Neural progenitor cell (in vitro differentiated cells): ENCODE measurements around the gene DUSP2. TPM values are rescaled to one million over a fixed set of nuclear protein-coding genes. Genes with fewer than 3 reads are reported as not detected.
A peak's percentile ranks its signal among the peaks of the same experiment; 100 is the strongest.

Source experiments
- DNase-seq: peaks from one replicate; pipeline ENCODE4 v3.0.0-alpha.2; 2016; ENCODE audit warnings: low spot score
- H2AFZ ChIP-seq: fragments of 200-600 bp; sonication (generic); replicated peaks from 2 replicates; pipeline ENCODE4 v1.6.1; 2016; ENCODE audit warnings: antibody characterized with exemption
- H3F3A ChIP-seq: fragments of 200-600 bp; sonication (generic); 2 replicates; pipeline ENCODE4 v1.6.1; 2016; ENCODE audit warnings: antibody characterized with exemption, low read depth
- H3K27ac ChIP-seq: fragments of 200-600 bp; sonication (generic); 2 replicates; pipeline ENCODE4 v1.5.1; 2016; ENCODE audit warnings: mild to moderate bottlenecking
- H3K27me3 ChIP-seq: fragments of 200-600 bp; sonication (generic); 2 replicates; pipeline ENCODE4 v1.6.1; 2016; ENCODE audit warnings: mild to moderate bottlenecking, moderate library complexity
- H3K36me3 ChIP-seq: fragments of 200-600 bp; sonication (generic); 2 replicates; pipeline ENCODE4 v1.5.1; 2016
- H3K4me1 ChIP-seq: fragments of 200-600 bp; sonication (generic); 2 replicates; pipeline ENCODE4 v1.6.1; 2016; ENCODE audit warnings: mixed run types
- H3K4me2 ChIP-seq: fragments of 200-600 bp; sonication (generic); 2 replicates; pipeline ENCODE4 v1.6.1; 2016
- H3K4me3 ChIP-seq: fragments of 200-600 bp; sonication (generic); 2 replicates; pipeline ENCODE4 v1.5.1; 2016
- H3K79me2 ChIP-seq: fragments of 200-600 bp; sonication (generic); 2 replicates; pipeline ENCODE4 v1.6.1; 2016; ENCODE audit warnings: low read depth
- H3K9ac ChIP-seq: fragments of 200-600 bp; sonication (generic); 2 replicates; pipeline ENCODE4 v1.6.1; 2016
- H3K9me3 ChIP-seq: fragments of 200-600 bp; sonication (generic); 2 replicates; pipeline ENCODE4 v1.5.1; 2016; ENCODE audit warnings: low read depth
- H4K20me1 ChIP-seq: fragments of 200-600 bp; sonication (generic); 2 replicates; pipeline ENCODE4 v1.6.1; 2016; ENCODE audit warnings: low read depth
- H3K27ac Mint-ChIP-seq: 3 replicates; pipeline ENCODE4 v1.8.0; 2021; ENCODE audit warnings: mixed read lengths
- H3K27me3 Mint-ChIP-seq: 2 replicates; pipeline ENCODE4 v1.8.0; 2022; ENCODE audit warnings: low read depth, mild to moderate bottlenecking, inconsistent platforms, moderate library complexity, mixed read lengths; ENCODE audit not compliant: insufficient read depth
- H3K36me3 Mint-ChIP-seq: 3 replicates; pipeline ENCODE4 v1.8.0; 2021; ENCODE audit warnings: mixed read lengths
- H3K4me1 Mint-ChIP-seq: 3 replicates; pipeline ENCODE4 v1.8.0; 2021; ENCODE audit warnings: mixed read lengths
- H3K4me3 Mint-ChIP-seq: 3 replicates; pipeline ENCODE4 v1.8.0; 2021; ENCODE audit warnings: mild to moderate bottlenecking, moderate library complexity, mixed read lengths
- H3K9me3 Mint-ChIP-seq: 3 replicates; pipeline ENCODE4 v1.8.0; 2020; ENCODE audit warnings: mixed read lengths
- EZH2 ChIP-seq: fragments of 200-600 bp; sonication (generic); IDR thresholded peaks from 2 replicates; pipeline ENCODE4 v1.6.1; 2017; ENCODE audit warnings: antibody characterized with exemption, mild to moderate bottlenecking, moderate library complexity
- EZH2phosphoT487 ChIP-seq: fragments of 200-600 bp; sonication (generic); IDR thresholded peaks from 2 replicates; pipeline ENCODE4 v1.6.1; 2017; ENCODE audit warnings: antibody characterized with exemption
- total RNA-seq: library from RNA; depleted of rRNA; stranded (reverse); fragments of >200 nt; gene quantifications from 2 replicates; pipeline ENCODE4 v1.2.3, GENCODE V29; 2015; ENCODE audit warnings: low replicate concordance
- TF ChIP-seq, protein P1 (sequence below): fragments of 200-600 bp; sonication (generic); IDR thresholded peaks from 2 replicates; pipeline ENCODE4 v1.5.1; 2017; ENCODE audit warnings: antibody characterized with exemption, mild to moderate bottlenecking

DUSP2 gene
- total RNA-seq, 1 donor from 2014 or later = not detected

DNA sequence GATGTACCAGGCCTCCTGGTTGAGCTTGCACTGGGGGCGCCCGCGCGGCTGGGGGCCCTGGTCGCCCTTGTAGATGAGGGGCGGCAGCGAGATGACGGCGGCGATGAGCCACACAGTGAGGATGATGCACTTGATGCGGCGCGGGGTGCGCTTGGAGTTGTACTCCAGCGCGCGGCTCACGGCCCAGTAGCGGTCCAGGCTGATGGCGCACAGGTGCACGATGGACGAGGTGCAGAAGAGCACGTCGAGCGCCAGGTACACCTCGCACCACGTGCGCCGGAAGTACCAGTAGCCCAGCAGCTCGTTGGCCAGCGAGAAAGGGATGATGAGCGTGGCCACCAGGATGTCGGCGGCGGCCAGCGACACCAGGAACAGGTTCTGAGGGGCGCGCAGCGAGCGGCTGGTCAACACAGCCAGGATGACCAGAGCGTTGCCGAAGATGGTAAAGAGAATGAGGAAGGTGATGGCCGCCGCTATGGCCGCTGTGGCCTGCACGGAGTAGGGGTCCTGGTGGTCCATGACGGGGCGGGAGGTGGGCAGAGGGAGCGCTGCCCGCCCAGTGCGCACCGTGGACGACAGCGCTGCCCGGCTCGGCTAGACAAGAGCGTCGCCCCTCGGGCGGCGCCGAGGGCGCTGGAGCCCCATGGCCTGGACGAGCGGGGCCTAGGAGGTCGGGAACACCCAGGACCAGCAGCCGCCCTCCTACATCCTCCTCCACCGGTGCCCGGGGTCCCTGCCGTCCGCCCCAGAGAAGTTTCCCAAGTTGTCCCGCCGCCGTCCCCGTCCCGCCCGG lies 29.4 kb downstream of the DUSP2 start:
- Mint-ChIP-seq H3K9me3 (peaks cover 2% of the 10 kb centered on the region), H3K27me3 (peaks cover 23% of the 10 kb centered on the region), H3K27ac (no peak overlapping the region), H3K4me1 (peaks cover 18% of the 10 kb centered on the region), H3K4me3 (peak overlapping the region; percentile 79), H3K36me3 (peaks cover 5% of the 10 kb centered on the region)
- peak overlapping the region; percentile 70 for H2AFZ ChIP-seq
- no peak overlapping the region for H3K27ac ChIP-seq
- H3K9me3 ChIP-seq = no peaks in the 10 kb centered on the region
- peaks cover 7% of the 10 kb centered on the region for H3K4me1 ChIP-seq
- TF ChIP-seq, protein P1, sequence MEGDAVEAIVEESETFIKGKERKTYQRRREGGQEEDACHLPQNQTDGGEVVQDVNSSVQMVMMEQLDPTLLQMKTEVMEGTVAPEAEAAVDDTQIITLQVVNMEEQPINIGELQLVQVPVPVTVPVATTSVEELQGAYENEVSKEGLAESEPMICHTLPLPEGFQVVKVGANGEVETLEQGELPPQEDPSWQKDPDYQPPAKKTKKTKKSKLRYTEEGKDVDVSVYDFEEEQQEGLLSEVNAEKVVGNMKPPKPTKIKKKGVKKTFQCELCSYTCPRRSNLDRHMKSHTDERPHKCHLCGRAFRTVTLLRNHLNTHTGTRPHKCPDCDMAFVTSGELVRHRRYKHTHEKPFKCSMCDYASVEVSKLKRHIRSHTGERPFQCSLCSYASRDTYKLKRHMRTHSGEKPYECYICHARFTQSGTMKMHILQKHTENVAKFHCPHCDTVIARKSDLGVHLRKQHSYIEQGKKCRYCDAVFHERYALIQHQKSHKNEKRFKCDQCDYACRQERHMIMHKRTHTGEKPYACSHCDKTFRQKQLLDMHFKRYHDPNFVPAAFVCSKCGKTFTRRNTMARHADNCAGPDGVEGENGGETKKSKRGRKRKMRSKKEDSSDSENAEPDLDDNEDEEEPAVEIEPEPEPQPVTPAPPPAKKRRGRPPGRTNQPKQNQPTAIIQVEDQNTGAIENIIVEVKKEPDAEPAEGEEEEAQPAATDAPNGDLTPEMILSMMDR = no peak
- TF ChIP-seq EZH2 (no peak), EZH2phosphoT487 (no peak)
- H3K27me3 ChIP-seq = peaks cover 54% of the 10 kb centered on the region
- no peak for DNase-seq
- H3K79me2 ChIP-seq = no peaks in the 10 kb centered on the region
- no peaks in the 10 kb centered on the region for H3K36me3 ChIP-seq
- H3K9ac ChIP-seq = no peak overlapping the region
- H3K4me3 ChIP-seq = peak overlapping the region; percentile 74
- H3K4me2 ChIP-seq = peak overlapping the region; percentile 96
- no peaks in the 10 kb centered on the region for H3F3A ChIP-seq
- no peaks in the 10 kb centered on the region for H4K20me1 ChIP-seq

DNA sequence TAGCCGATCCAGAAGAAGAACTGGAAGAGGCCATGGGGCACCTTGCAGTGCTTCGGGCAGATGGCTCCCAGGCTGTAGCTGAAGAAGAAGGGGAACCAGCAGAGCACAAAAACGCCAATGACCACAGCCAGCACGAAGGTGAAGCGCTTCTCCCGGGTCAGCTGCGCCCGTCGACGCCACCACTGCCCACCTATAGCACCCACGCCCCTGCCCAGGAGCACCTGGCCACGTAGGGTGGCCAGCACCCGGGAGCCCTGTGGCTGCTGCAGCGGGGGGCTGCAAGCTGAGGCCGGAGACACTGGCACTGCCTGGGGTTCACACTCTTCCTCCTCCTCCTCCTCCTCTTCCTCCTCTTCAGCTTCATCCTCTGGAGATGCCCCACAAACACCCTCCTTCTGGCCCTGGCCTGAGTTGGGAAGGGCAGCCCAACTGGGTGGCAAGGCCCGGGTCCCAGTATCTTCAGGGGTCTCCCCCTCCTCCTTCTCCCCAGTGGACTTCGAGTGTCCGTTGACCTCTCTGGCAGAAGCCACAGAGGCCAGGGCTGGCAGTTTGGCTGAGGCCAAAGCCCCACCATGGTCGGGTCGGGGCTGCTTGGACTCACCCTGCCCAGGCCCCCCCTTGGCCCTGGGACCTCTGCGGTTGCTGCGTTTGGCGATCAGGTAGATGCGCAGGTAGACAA lies 30.2 kb downstream of the DUSP2 start:
- peaks cover 5% of the 10 kb centered on the region for H3K36me3 Mint-ChIP-seq

DNA sequence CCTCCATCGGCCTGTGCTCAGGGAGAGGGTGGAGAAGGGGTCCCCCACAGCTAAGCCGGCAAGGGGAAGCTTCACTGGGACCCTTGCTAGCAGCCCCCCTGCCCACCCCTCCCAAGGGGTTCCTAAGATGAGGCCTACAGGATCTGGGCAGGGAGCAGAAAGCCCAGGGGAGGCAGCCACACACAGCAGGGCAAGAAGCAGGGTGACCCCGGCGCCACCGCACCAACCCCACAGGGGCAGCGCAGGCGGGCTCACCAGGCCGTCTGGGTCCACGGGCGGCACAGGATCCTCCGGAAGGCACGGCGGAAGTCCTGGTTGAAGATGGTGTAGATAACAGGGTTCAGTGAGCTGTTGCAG lies 30.7 kb downstream of the DUSP2 start:
- Histone ChIP-seq H3K9ac (no peak overlapping the region), H3K4me3 (no peak overlapping the region), H3K27ac (no peak overlapping the region), H2AFZ (no peak overlapping the region), H3K79me2 (no peaks in the 10 kb centered on the region), H3F3A (no peaks in the 10 kb centered on the region), H3K4me1 (peaks cover 7% of the 10 kb centered on the region), H4K20me1 (no peaks in the 10 kb centered on the region), H3K4me2 (no peak overlapping the region), H3K36me3 (no peaks in the 10 kb centered on the region), H3K9me3 (no peaks in the 10 kb centered on the region), H3K27me3 (peaks cover 44% of the 10 kb centered on the region)
- no peak for TF ChIP-seq EZH2
- TF ChIP-seq EZH2phosphoT487 = no peak
- TF ChIP-seq, protein P1 = no peak
- Mint-ChIP-seq H3K9me3 (peaks cover 2% of the 10 kb centered on the region), H3K27me3 (peaks cover 19% of the 10 kb centered on the region), H3K4me1 (peaks cover 11% of the 10 kb centered on the region), H3K4me3 (peak overlapping the region; percentile 65), H3K27ac (no peak overlapping the region), H3K36me3 (peaks cover 5% of the 10 kb centered on the region)
- no peak for DNase-seq

More for the DNA sequence above, 30.2 kb downstream of the DUSP2 start:
- TF ChIP-seq, protein P1 = no peak
- no peak for TF ChIP-seq EZH2
- no peak overlapping the region for H3K4me3 ChIP-seq
- H2AFZ ChIP-seq = no peak overlapping the region
- H3K36me3 ChIP-seq = no peaks in the 10 kb centered on the region
- H3K79me2 ChIP-seq = no peaks in the 10 kb centered on the region
- no peak overlapping the region for H3K27ac ChIP-seq
- Mint-ChIP-seq H3K27me3 (peaks cover 19% of the 10 kb centered on the region), H3K4me1 (peaks cover 12% of the 10 kb centered on the region), H3K9me3 (peaks cover 2% of the 10 kb centered on the region), H3K27ac (no peak overlapping the region), H3K4me3 (peak overlapping the region; percentile 79)
- H3K9ac ChIP-seq = no peak overlapping the region
- H3K4me1 ChIP-seq = peaks cover 7% of the 10 kb centered on the region
- H4K20me1 ChIP-seq = no peaks in the 10 kb centered on the region
- H3K9me3 ChIP-seq = no peaks in the 10 kb centered on the region
- no peaks in the 10 kb centered on the region for H3F3A ChIP-seq
- no peak overlapping the region for H3K4me2 ChIP-seq
- no peak for DNase-seq
- H3K27me3 ChIP-seq = peaks cover 49% of the 10 kb centered on the region
